ENCODE data around the gene RAB7B.
A peak's percentile ranks its signal among the peaks of the same experiment; 100 is the strongest.
"Not testable (repeated sequence)": the region's sequence is repeated elsewhere in the genome, so short reads cannot be mapped to it uniquely, and the experiment has no call there.

Gene RAB7B
- long read RNA-seq, transcript RAB7B-201 (6 exons, 2,888 nt) = major isoform, 34 of 76 reads
- long read RNA-seq, transcript RAB7B-205 (5 exons, 1,851 nt) = minor isoform, 14 of 76 reads
- long read RNA-seq, partial matches to known transcripts = 4 of 76 reads
- long read RNA-seq, other reads (novel, unspliced or antisense) = 24 of 76 reads

GRCh38 chr1:206002871-206003801 lies at the start of gene RAB7B:
TSS of gene RAB7B (minus strand) at chr1:206003395. CDS start at chr1:205994135, 9,260 bp downstream.
- Histone ChIP-seq H3K4me3 (replicated peaks; ENCODE audit: insufficient read depth, low read length) (peak within 1 kb of the TSS; percentile 47), H3K27me3 (ENCODE audit: insufficient read depth, poor library complexity, severe bottlenecking) (no peaks in the 10 kb centered on the region), H3K27ac (replicated peaks) (peak within 1 kb of the TSS; percentile 77)
- TF ChIP-seq SPI1 (IDR thresholded peaks at IDR 0.05; ENCODE audit: borderline replicate concordance, low read depth) (peak; percentile 51), POLR2AphosphoS5 (IDR thresholded peaks at IDR 0.05; ENCODE audit: low read depth) (peak; percentile 53; the same call in 1 of the 2 replicates)
- TF ChIP-seq, protein P1, sequence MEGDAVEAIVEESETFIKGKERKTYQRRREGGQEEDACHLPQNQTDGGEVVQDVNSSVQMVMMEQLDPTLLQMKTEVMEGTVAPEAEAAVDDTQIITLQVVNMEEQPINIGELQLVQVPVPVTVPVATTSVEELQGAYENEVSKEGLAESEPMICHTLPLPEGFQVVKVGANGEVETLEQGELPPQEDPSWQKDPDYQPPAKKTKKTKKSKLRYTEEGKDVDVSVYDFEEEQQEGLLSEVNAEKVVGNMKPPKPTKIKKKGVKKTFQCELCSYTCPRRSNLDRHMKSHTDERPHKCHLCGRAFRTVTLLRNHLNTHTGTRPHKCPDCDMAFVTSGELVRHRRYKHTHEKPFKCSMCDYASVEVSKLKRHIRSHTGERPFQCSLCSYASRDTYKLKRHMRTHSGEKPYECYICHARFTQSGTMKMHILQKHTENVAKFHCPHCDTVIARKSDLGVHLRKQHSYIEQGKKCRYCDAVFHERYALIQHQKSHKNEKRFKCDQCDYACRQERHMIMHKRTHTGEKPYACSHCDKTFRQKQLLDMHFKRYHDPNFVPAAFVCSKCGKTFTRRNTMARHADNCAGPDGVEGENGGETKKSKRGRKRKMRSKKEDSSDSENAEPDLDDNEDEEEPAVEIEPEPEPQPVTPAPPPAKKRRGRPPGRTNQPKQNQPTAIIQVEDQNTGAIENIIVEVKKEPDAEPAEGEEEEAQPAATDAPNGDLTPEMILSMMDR (IDR thresholded peaks at IDR 0.05; ENCODE audit: insufficient read depth, low read length) = no peak
- TF ChIP-seq, protein P2, sequence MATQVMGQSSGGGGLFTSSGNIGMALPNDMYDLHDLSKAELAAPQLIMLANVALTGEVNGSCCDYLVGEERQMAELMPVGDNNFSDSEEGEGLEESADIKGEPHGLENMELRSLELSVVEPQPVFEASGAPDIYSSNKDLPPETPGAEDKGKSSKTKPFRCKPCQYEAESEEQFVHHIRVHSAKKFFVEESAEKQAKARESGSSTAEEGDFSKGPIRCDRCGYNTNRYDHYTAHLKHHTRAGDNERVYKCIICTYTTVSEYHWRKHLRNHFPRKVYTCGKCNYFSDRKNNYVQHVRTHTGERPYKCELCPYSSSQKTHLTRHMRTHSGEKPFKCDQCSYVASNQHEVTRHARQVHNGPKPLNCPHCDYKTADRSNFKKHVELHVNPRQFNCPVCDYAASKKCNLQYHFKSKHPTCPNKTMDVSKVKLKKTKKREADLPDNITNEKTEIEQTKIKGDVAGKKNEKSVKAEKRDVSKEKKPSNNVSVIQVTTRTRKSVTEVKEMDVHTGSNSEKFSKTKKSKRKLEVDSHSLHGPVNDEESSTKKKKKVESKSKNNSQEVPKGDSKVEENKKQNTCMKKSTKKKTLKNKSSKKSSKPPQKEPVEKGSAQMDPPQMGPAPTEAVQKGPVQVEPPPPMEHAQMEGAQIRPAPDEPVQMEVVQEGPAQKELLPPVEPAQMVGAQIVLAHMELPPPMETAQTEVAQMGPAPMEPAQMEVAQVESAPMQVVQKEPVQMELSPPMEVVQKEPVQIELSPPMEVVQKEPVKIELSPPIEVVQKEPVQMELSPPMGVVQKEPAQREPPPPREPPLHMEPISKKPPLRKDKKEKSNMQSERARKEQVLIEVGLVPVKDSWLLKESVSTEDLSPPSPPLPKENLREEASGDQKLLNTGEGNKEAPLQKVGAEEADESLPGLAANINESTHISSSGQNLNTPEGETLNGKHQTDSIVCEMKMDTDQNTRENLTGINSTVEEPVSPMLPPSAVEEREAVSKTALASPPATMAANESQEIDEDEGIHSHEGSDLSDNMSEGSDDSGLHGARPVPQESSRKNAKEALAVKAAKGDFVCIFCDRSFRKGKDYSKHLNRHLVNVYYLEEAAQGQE (IDR thresholded peaks at IDR 0.05; ENCODE audit: insufficient replicate concordance, low read depth) = no peak
- peak; percentile 51 to 80 for DNase-seq (ENCODE audit: low read depth in 1 of 2, low spot score in 1 of 2)

DNA sequence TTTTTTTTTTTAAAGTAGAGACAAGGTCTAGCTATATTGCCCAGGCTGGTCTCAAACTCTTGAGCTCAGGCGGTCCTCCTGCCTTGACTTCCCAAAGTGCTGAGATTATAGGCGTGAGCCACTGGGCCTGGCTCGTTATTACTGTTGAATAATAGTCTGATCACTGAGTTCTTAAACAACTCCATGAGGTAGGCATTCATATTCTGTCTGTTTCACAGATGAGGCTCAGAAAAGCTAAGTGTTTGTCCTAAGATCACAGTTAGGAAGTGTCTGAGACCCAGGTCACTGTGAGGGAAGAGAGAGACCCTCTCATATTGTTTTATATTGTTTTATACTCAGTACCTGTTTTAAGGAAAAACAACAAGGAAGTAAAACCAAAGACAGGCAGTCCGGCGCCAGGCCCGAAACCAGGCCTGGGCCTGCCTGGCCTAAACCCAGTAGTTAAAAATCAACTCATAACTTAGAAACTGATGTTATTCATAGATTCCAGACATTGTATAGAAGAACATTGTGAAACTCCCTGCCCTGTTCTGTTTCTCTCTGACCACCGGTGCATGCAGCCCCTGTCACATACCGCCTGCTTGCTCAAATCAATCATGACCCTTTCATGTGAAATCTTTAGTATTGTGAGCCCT lies 49.2 kb upstream of the RAB7B start:
- H3K4me3 ChIP-seq (replicated peaks; ENCODE audit: insufficient read depth, low read length); DNase-seq (ENCODE audit: low read depth in 1 of 2, low spot score in 1 of 2); H3K27me3 ChIP-seq (ENCODE audit: insufficient read depth, poor library complexity, severe bottlenecking): not testable (repeated sequence)
- peak overlapping the region; percentile 71 for H3K27ac ChIP-seq (replicated peaks)

- TF ChIP-seq POLR2AphosphoS5 (IDR thresholded peaks at IDR 0.05; ENCODE audit: low read depth) (peak; percentile 95), GABPA (IDR thresholded peaks at IDR 0.05; ENCODE audit: low read depth) (peak; percentile 55; the same call in 1 of the 2 replicates), SPI1 (IDR thresholded peaks at IDR 0.05; ENCODE audit: borderline replicate concordance, low read depth) (peak; percentile 96)
- TF ChIP-seq, protein P2 (IDR thresholded peaks at IDR 0.05; ENCODE audit: insufficient replicate concordance, low read depth) = peak; percentile 23
- TF ChIP-seq, protein P1 (IDR thresholded peaks at IDR 0.05; ENCODE audit: insufficient read depth, low read length) = no peak
- peak overlapping the region; percentile 71 for H3K27ac ChIP-seq (replicated peaks)
Measured at GRCh38 chr1:206050655-206051235, 47.5 kb upstream of the RAB7B start.

More at GRCh38 chr1:206050655-206051235, 47.5 kb upstream of the RAB7B start:
- peak; percentile 92 to 97 for DNase-seq (ENCODE audit: low read depth in 1 of 2, low spot score in 1 of 2)
- Histone ChIP-seq H3K27me3 (ENCODE audit: insufficient read depth, poor library complexity, severe bottlenecking) (no peaks in the 10 kb centered on the region), H3K4me3 (replicated peaks; ENCODE audit: insufficient read depth, low read length) (no peak overlapping the region)

All from HL-60 (cell line).